ENCODE measurements around the gene ZNF768.
"Not testable (repeated sequence)": the region's sequence is repeated elsewhere in the genome, so short reads cannot be mapped to it uniquely, and the experiment has no call there.

Gene ZNF768

DNA sequence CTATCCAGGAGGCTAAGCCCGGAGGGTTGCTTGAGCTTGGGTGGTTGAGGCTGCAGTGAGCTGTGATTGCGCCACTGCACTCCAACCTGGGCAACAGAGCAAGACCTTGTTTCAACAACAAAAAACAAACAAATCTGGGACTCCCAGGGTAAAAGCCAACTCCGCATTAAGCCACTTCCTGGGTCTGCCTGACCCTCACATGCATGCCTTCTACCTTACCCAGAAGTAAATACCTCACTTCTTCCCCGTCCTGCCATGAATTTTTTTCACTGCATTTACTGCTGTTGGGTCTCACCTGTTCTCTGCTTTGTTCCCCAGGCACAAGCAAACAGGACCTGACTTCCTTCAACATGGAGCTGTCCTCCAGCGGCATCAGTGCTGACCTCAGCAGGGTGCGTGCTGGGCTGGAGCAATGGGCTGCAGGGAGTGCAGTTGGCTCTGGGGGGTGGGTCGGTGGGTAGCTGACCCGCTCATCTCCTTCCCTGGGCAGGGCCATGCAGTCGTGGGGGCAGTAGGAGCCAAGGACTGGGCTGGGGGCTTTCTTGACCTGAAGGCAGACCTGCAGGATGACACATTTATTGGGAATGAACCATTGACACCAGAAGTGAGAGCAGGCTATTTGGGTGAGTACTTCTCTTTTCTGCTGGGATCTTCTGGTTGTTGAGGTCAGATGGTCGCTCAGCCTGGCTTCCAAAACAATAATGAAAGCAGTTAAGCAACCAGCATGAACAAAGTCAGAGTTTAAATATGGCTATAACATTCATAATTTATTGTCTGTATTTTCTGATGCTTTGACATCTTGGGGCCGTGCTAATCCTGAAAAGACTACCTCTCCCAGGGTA, 37.4 kb downstream of the ZNF768 start:
- DNase-seq (ENCODE audit: low spot score): peak; percentile 1
- no peak for TF ChIP-seq CTCF (IDR thresholded peaks at IDR 0.05; ENCODE audit: extremely low read depth, missing control alignments)

DNA sequence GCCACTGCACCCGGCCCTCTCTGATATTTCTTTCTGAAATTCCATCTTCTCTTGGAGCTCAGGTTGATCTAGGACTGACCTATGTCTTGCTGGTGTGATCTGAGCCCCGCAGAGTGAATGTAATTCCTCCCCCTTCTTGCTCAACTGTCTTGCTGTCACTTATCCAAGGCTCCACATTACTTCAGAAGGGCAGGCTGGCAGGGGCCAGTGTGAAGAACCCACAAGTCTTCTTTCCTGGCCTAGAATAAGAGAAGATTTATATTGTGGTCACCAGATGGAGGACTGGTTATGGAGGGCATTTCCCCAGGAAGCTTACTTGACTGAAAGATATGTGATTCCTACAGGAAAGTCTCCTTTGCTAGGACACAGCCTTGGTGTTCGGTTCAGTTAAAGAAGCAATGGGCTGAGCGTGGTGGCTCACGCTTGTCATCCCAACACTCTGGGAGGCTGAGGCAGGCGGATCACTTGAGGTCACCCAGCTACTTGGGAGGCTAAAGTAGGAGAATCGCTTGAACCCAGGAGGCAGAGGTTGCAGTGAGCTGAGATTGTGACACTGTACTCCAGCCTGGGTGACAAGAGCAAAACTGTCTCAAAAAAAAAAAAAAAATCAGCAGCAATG, 40.4 kb downstream of the ZNF768 start:
- DNase-seq (ENCODE audit: low spot score): no peak
- TF ChIP-seq CTCF (IDR thresholded peaks at IDR 0.05; ENCODE audit: extremely low read depth, missing control alignments): no peak

DNA sequence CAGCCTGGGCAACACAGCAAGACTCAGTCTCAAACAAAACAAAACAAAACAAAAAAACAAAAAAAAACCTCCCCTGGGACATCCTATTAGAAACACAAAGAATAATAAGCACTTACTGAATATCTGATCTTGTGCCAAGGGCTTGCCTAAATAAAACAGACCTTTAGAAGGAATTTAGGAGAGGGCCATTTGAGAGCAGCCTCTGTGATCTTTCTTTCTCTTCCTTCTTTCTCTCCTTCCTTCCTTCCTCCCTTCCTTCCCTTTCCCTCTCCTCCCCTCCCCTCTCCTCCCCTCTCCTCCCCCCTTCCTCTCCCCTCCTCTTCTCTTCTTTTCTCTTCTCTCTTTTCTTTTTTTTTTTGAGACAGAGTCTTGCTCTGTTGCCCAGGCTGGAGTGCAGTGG, 41.5 kb downstream of the ZNF768 start:
- DNase-seq (ENCODE audit: low spot score): no peak
- no peak for TF ChIP-seq CTCF (IDR thresholded peaks at IDR 0.05; ENCODE audit: extremely low read depth, missing control alignments)

GRCh38 chr16:30482366-30482765, 44.0 kb downstream of the ZNF768 start:
- TF ChIP-seq CTCF (IDR thresholded peaks at IDR 0.05; ENCODE audit: extremely low read depth, missing control alignments): no peak
- no peak for DNase-seq (ENCODE audit: low spot score)

- no peak for TF ChIP-seq CTCF (IDR thresholded peaks at IDR 0.05; ENCODE audit: extremely low read depth, missing control alignments)
These were observed 45.0 kb downstream of the ZNF768 start for GRCh38 chr16:30481381-30481780.

GRCh38 chr16:30478766-30479478, 47.4 kb downstream of the ZNF768 start:
- TF ChIP-seq CTCF (IDR thresholded peaks at IDR 0.05; ENCODE audit: extremely low read depth, missing control alignments): no peak
- DNase-seq (ENCODE audit: low spot score): no peak

More at GRCh38 chr16:30481381-30481780, 45.0 kb downstream of the ZNF768 start:
- no peak for DNase-seq (ENCODE audit: low spot score)

DNA sequence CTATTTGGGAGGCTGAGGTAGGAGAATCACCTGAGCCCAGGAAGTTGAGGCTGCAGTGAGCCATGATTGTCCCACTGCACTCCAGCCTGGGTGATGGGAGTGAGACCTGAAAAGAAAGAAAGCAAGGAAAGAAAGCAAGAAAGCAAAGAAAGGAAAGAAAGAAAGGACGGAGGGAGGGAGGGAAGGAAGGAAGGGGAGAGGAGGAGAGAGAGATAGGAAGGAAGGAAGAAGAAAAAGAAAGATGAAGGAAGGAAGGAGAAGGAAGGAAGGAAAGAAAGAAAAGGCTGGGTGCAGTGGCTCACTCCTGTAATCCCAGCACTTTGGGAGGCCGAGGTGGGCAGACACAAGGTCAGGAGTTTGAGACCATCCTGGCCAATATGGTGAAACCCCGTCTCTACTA, 48.6 kb downstream of the ZNF768 start:
- not testable (repeated sequence) for DNase-seq (ENCODE audit: low spot score)
